Kidney (tissue), 22 donors: ENCODE measurements around the gene TXNDC12. TPM values are rescaled to one million over a fixed set of nuclear protein-coding genes. Genes with fewer than 3 reads are reported as not detected.

Source experiments
- DNase-seq, 5 donors: peaks; one replicate each; pipeline ENCODE4 v3.0.0-alpha.2; 2013 to 2020
- FAIRE-seq: peaks from 2 replicates; lab custom pipeline; 2012; peaks lifted over from hg19 to GRCh38; lab: Jason Lieb, UNC
- H3K27ac ChIP-seq, 2 donors: one replicate each; pipeline ENCODE4 v1.7.0; 2013; ENCODE audit warnings: low read depth in 2 of 2, low read length in 2 of 2, inconsistent platforms in 1 of 2
- H3K27me3 ChIP-seq: one replicate; pipeline ENCODE4 v1.7.1; 2013; ENCODE audit warnings: low read length, inconsistent platforms; ENCODE audit not compliant: control insufficient read depth, insufficient read depth
- H3K36me3 ChIP-seq, 3 donors: one replicate each; pipeline versions ENCODE4 v1.7.0 to v1.7.1; 2013; ENCODE audit warnings: low read length in 3 of 3, control low read depth in 1 of 3, inconsistent platforms in 1 of 3; ENCODE audit not compliant: insufficient read depth in 3 of 3, control insufficient read depth in 2 of 3
- H3K4me1 ChIP-seq, 3 donors: one replicate each; pipeline versions ENCODE4 v1.7.0 to v1.7.1; 2013; ENCODE audit warnings: low read length in 3 of 3, inconsistent platforms in 1 of 3, low read depth in 1 of 3; ENCODE audit not compliant: control insufficient read depth in 2 of 3, insufficient read depth in 2 of 3
- H3K4me3 ChIP-seq, 3 donors: one replicate each; pipeline versions ENCODE4 v1.7.0 to v1.8.1; 2013; ENCODE audit warnings: low read length in 3 of 3, control low read depth in 1 of 3, inconsistent platforms in 1 of 3
- H3K9ac ChIP-seq, 3 donors: one replicate each; pipeline versions ENCODE4 v1.7.0 to v1.7.1; 2013; ENCODE audit warnings: low read length in 3 of 3, control low read depth in 1 of 3, inconsistent platforms in 1 of 3
- H3K9me3 ChIP-seq, 3 donors: one replicate each; pipeline versions ENCODE4 v1.7.0 to v1.7.1; 2013; ENCODE audit warnings: low read length in 3 of 3, control low read depth in 1 of 3, inconsistent platforms in 1 of 3; ENCODE audit not compliant: control insufficient read depth in 2 of 3, insufficient read depth in 1 of 3
- intact Hi-C: fragments of 100-400 bp; cut with DNase I; formaldehyde crosslinking; loops from one replicate; pipeline ENCODE4 v1.11.1; 2022
- long read RNA-seq, 10 donors: library from polyadenylated mRNA in 1 of 10; unstranded in 1 of 10; transcript quantifications; one replicate each; pipeline ENCODE4 v2.0.0 and lab custom pipeline, GENCODE V29; 2021 to 2026
- polyA plus RNA-seq: library from polyadenylated mRNA; stranded (reverse); fragments of 350-450 nt; fragmentation: Illumina TruSeq; extraction: RNeasy Lipid Tissue Mini Kit (QIAGEN cat#74804); gene quantifications from one replicate; pipeline ENCODE4 v1.2.3, GENCODE V29; 2014; ENCODE audit warnings: low read depth, low replicate concordance; ENCODE audit not compliant: insufficient read depth
- total RNA-seq: library from RNA; stranded (reverse); fragmentation: NEBNext Ultra II Directional; extraction: Animal tissue kit (Norgen Biotek cat#: 25700); gene quantifications from one replicate; pipeline ENCODE4 v1.2.1, GENCODE V29; 2021
- TF ChIP-seq, protein P1 (sequence below): IDR thresholded peaks from 3 replicates; pipeline ENCODE4 v1.5.1; 2012; ENCODE audit warnings: mild to moderate bottlenecking, moderate library complexity, borderline replicate concordance; ENCODE audit not compliant: insufficient read depth; ENCODE audit errors: extremely low read depth
- donor health status: control.
- donor health status: control.
- donor health status: control.
- donor health status: control.
- donor health status: control.
- donor health status: DM: yes; HTN: yes; CAD: no.
- donor health status: Normal renal cell carcinoma (clear cell type).

Gene TXNDC12
- total RNA-seq, result 46.0 TPM
- 40.5 TPM for polyA plus RNA-seq
- long read RNA-seq, donor 1, transcript TXNDC12-201 (7 exons, 2,396 nt), result major isoform, 27 of 90 reads
- long read RNA-seq, donor 1, partial matches to known transcripts, result 58 of 90 reads
- long read RNA-seq, donor 1, other reads (novel, unspliced or antisense), result 5 of 90 reads
- long read RNA-seq, donor 2, transcript TXNDC12-201 (7 exons, 2,396 nt), result major isoform, 35 of 50 reads
- long read RNA-seq, donor 2, partial matches to known transcripts, result 15 of 50 reads
- long read RNA-seq, donor 2, other reads (novel, unspliced or antisense), result 0 of 50 reads
- long read RNA-seq, donor 3, transcript TXNDC12-201 (7 exons, 2,396 nt), result major isoform, 45 of 72 reads
- long read RNA-seq, donor 3, partial matches to known transcripts, result 27 of 72 reads
- long read RNA-seq, donor 3, other reads (novel, unspliced or antisense), result 0 of 72 reads
- long read RNA-seq, donor 4, transcript TXNDC12-201 (7 exons, 2,396 nt), result major isoform, 37 of 37 reads
- long read RNA-seq, donor 4, partial matches to known transcripts, result 0 of 37 reads
- long read RNA-seq, donor 4, other reads (novel, unspliced or antisense), result 0 of 37 reads
- long read RNA-seq, donor 5, partial matches to known transcripts, result 0 of 4 reads
- long read RNA-seq, donor 5, other reads (novel, unspliced or antisense), result 0 of 4 reads
- long read RNA-seq, donor 6, transcript TXNDC12-201 (7 exons, 2,396 nt), result major isoform, 65 of 108 reads
- long read RNA-seq, donor 6, partial matches to known transcripts, result 42 of 108 reads
- long read RNA-seq, donor 6, other reads (novel, unspliced or antisense), result 0 of 108 reads
- long read RNA-seq, donor 7, transcript TXNDC12-201 (7 exons, 2,396 nt), result major isoform, 43 of 46 reads
- long read RNA-seq, donor 7, partial matches to known transcripts, result 0 of 46 reads
- long read RNA-seq, donor 7, other reads (novel, unspliced or antisense), result 3 of 46 reads
- long read RNA-seq, donor 8, transcript TXNDC12-201 (7 exons, 2,396 nt), result major isoform, 39 of 130 reads
- long read RNA-seq, donor 8, partial matches to known transcripts, result 38 of 130 reads
- long read RNA-seq, donor 8, other reads (novel, unspliced or antisense), result 53 of 130 reads
- long read RNA-seq, donor 9, transcript TXNDC12-201 (7 exons, 2,396 nt), result major isoform, 21 of 22 reads
- long read RNA-seq, donor 9, partial matches to known transcripts, result 0 of 22 reads
- long read RNA-seq, donor 9, other reads (novel, unspliced or antisense), result 0 of 22 reads
- long read RNA-seq, donor 10, transcript TXNDC12-201 (7 exons, 2,396 nt), result major isoform, 37 of 59 reads
- long read RNA-seq, donor 10, partial matches to known transcripts, result 22 of 59 reads
- long read RNA-seq, donor 10, other reads (novel, unspliced or antisense), result 0 of 59 reads

GRCh38 chr1:52055066-52055865 is at the start of gene TXNDC12:
TXNDC12 (minus strand) TSS chr1:52055191; CDS start chr1:52055096, 95 bp downstream.
- Histone ChIP-seq H3K27me3 (no peaks in the 10 kb centered on the region), H3K9ac (peak within 1 kb of the TSS; percentile 80 to 96 (median 94)), H3K4me1 (peaks cover 0 to 24% (median 17%) of the 10 kb centered on the region in 3 donors), H3K9me3 (no peaks in the 10 kb centered on the region), H3K36me3 (peaks cover 0 to 6% (median 5%) of the 10 kb centered on the region in 3 donors), H3K27ac (peak within 1 kb of the TSS; percentile 90 to 93), H3K4me3 (peak within 1 kb of the TSS; percentile 82 to 93 (median 88))
- no peak for FAIRE-seq
- intact Hi-C loops, result no loop called here
- peak; percentile 90 to 96 (median 93) for DNase-seq
- TF ChIP-seq, protein P1, sequence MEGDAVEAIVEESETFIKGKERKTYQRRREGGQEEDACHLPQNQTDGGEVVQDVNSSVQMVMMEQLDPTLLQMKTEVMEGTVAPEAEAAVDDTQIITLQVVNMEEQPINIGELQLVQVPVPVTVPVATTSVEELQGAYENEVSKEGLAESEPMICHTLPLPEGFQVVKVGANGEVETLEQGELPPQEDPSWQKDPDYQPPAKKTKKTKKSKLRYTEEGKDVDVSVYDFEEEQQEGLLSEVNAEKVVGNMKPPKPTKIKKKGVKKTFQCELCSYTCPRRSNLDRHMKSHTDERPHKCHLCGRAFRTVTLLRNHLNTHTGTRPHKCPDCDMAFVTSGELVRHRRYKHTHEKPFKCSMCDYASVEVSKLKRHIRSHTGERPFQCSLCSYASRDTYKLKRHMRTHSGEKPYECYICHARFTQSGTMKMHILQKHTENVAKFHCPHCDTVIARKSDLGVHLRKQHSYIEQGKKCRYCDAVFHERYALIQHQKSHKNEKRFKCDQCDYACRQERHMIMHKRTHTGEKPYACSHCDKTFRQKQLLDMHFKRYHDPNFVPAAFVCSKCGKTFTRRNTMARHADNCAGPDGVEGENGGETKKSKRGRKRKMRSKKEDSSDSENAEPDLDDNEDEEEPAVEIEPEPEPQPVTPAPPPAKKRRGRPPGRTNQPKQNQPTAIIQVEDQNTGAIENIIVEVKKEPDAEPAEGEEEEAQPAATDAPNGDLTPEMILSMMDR, result no peak

DNA sequence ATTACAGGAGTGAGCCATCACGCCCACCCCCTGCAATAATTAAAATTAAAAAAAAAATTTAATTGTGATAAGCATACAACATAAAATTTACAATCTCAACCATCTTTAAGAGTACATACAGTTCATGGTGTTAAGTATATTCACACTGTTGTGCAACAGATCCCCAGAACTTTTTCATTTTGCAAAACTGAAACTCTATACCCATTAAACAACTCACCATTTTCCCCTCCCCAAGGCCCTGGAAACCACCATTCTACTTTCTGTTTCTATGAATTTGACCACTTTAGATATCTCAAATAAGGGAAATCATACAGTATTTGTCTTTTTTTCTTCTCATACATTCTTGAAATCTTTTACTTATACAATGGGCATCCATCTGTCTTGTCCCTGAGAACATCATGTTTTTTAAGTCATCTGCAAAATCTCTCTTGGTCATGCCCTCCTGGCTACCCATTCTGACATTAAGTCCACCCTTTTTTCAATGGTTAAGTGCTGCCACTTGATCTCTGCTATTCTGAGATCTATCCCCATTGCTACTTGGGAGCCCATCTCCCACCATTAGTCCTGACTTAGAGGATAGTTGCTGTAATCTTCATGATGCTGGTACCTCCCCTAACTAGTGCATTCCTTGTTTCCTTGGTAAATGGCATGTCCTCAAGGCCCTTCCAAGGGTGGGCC is 47.5 kb upstream of the TXNDC12 start:
- H3K27me3 ChIP-seq, result no peaks in the 10 kb centered on the region
- no peak for FAIRE-seq
- no peaks in the 10 kb centered on the region for H3K4me1 ChIP-seq
- no peak for DNase-seq
- H3K4me3 ChIP-seq, result no peak overlapping the region
- intact Hi-C loops, result no loop called here
- TF ChIP-seq, protein P1, result no peak
- no peaks in the 10 kb centered on the region for H3K36me3 ChIP-seq
- no peak overlapping the region for H3K9ac ChIP-seq
- no peak overlapping the region for H3K27ac ChIP-seq
- no peaks in the 10 kb centered on the region for H3K9me3 ChIP-seq
